ENCODE measurements around the gene HP1BP3. TPM values are rescaled to one million over a fixed set of nuclear protein-coding genes. Genes with fewer than 3 reads are reported as not detected.
"Not testable (repeated sequence)": the region's sequence is repeated elsewhere in the genome, so short reads cannot be mapped to it uniquely, and the experiment has no call there.

Gene HP1BP3
- total RNA-seq, 1 donor from 2014 or later, result 284 TPM

- no peak for DNase-seq (ENCODE audit: low read depth)
Measured at GRCh38 chr1:20727746-20728316, 59.3 kb downstream of the HP1BP3 start.

- no peak for DNase-seq (ENCODE audit: low read depth)
Measured at GRCh38 chr1:20726932-20727745, 60.0 kb downstream of the HP1BP3 start.

DNA sequence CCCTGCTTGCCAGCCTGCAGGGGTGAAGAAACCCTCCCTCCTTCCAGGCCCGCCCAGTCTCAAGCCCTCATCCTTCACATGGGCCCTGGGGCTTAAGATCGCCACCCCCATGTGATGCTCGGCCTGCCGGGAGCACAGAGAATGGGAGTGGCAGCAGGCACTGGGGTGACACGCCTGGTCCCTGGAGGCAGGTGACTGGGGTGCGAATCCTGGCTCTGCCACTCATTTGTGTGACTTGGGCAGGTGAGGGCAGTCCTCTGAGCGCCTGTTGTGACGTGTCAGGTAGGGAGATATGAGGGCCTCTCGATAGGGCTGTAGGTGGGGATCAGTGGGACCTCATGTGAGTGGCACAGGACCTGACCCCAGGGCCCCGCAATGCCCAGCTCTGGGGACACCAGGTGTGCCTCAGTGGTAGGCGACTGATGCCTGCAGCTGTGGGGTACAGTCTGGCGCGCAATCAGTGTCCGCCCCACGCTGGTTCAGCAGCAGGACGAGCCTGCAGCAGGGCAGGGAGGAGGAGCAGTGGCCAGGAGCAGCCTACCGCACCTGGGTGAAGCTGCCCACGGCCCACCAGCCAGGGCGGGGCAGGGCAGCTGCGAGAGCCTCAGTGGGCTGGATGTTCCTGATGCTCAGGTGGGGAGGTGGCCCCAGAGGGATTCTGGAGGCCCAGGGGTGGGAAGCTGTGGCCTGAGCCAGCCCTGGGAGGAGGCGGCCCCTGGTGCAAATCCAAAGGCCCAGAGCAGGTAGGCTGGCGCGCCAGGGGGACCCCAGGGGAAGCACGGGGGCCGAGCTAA, 60.8 kb downstream of the HP1BP3 start:
- DNase-seq (ENCODE audit: low read depth), result no peak

GRCh38 chr1:20725189-20726117, 61.7 kb downstream of the HP1BP3 start:
- DNase-seq (ENCODE audit: low read depth), result peak; percentile 63

DNA sequence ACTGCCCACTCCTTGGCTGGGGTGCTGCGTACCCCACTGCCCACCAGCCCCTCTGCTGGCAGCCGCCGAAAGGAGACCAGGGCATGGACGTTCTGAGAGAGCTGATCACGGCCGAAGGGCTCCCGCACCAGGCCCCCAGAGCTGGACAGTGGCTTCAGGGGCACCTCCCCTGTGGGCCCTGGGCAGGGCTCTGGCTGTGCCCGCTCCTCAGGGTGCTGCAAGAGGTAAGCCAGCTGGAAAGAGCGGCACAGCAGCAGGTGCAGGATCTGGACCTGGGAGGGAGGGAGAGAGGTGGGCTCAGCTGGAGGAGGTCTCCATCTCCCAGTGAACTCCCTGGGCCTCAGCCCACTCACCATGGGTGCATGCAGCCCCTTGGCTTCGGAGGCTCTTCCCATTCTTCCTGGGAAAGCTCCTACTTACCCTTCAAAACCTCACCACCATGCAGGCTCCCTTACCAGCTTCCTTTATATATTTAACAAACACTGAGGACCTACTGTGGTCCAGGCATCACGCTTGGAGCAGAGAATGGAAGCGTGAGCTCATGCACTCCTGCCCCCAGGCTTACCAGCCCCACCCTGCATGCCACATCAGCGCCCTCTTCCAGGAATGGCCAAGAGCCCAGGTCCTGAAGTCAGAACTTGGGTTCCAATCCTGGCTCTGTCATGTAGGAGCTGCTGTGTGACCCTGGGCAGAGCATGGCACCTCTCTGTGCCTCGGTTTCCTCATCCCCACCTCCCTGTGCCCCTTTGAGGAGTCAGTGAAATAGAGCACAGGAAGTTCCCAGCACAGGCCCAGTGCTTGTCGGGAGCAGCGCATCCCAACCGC, 62.5 kb downstream of the HP1BP3 start:
- DNase-seq (ENCODE audit: low read depth), result no peak

DNA sequence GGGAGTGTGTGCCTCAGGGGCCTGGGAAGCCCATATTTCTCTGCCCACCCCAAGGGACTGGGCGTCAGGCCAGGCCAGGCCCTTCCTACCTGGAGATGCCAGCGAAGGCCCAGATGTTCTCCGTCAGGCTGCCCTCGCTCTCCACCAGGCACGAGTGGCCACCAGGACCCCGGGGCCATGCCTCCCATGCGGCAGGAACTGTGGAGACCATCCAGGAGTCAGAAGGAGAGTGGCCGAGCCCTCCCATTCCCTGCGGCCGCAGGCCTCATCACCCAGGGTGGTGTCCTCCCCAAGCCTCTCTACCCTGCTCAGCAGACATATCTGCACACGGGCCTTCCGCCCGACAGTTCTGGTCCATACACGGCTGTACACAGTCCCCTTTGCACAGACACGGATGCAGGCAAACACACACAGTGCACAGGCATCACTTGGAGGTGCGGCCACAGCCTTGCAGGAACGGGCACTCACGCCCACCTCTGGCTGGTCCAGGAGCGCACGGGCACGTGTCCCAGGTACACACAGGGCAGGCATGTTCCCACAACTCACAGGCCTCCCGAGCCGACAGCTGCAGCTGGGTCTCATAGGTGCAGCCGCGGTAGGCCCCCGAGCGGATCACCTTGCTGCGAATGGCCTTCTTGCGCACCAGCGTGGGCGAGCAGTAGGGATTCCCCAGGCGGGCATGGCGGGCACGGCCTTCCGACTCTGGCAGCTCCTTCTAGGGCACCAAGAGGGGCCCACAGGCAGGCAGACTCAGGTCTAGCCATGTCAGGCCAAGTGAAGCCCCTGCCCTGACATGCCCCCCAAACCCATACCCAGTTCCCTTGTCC, 63.4 kb downstream of the HP1BP3 start:
- DNase-seq (ENCODE audit: low read depth), result no peak

DNA sequence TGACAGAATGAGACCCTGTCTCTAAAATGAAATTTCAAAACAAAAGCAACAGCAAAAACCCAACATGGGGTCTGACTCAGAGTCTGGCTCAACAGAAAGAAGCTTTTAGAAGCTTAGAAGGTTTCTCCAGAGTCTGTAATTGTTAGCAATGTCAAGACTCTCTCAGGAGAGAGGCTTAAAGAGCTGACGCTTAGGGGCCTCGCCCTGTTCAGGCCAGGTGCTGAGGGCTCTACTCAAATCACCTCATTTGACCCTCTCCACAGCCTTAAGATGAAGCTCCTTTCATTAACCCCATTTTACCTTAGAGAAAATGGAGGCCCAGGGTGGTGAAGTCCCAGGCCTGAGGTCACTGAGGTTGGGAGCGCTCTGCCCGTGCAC, 64.0 kb downstream of the HP1BP3 start:
- no peak for DNase-seq (ENCODE audit: low read depth)

DNA sequence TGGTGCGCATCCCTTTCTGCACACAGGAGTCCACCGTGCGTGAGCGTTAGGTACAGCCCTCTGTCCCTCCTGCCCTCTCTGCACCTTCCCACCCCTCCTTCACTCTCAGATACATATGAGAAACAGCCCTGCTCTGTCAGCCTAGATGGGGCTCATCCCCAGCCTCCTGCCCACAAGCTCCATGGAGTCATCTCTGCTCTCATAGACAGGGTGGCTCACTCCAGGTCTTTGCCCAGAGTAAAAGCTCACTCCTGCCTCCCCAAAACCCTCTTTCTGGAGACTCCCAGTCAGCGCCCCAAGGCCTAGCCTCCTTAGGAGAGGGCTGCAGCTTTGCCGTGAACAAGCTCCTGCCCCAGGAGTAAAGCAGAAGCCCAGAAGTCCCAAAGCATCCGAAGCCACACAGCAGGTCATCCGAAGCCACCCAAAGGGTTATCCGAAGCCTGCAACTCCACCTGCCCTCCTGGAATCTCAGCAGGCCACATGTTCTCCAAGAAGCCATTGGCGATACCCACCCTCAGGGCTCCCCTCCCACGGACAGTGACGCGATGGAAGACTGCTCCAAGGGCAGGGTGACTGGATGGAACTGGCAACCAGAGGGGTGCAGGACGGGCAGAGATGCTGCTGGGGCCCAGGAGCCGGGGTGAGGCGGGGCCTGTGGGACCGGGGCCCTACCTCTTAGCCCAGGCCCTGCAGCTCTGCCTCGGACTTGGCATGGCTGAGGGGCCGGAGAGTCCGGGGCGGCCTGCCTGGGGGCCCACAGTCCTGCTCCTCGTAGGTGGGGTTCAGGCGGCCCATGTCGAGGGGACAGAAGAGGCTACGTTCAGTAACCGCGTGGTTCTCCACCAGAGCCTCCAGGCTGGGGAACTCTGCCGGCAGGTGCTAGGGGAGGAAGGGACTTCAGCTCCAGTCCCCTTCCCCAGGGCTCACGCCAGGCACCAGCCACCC, 65.7 kb downstream of the HP1BP3 start:
- DNase-seq (ENCODE audit: low read depth), result no peak

- no peak for DNase-seq (ENCODE audit: low read depth)
Measured at GRCh38 chr1:20720631-20721091, 66.4 kb downstream of the HP1BP3 start.

GRCh38 chr1:20719871-20720620, 67.1 kb downstream of the HP1BP3 start:
- no peak for DNase-seq (ENCODE audit: low read depth)

- no peak for DNase-seq (ENCODE audit: low read depth)
Measured at GRCh38 chr1:20719261-20719660, 67.8 kb downstream of the HP1BP3 start.

DNA sequence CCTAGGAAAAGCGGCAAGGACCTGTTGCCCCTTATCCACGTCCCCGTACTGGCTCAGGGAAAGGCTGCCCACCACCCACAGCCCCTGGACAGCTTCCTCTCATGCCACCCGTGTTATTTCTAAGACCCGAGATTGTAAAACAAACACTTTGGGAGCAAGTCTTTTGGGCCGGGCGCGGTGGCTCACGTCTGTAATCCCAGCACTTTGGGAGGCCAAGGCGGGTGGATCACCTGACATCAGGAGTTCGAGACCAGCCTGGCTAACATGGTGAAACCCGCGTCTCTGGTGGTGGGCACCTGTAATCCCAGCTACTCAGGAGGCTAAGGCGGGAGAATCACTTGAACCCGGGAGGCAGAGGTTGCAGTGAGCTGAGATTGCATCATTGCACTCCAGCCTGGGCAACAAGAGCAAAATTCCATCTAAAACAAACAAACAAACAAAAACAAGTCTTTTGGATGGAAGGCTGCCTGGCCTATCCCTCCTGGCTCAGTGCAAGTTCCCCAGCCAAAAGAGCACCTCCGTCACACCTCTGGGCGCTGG, 68.7 kb downstream of the HP1BP3 start:
- DNase-seq (ENCODE audit: low read depth), result not testable (repeated sequence)

DNA sequence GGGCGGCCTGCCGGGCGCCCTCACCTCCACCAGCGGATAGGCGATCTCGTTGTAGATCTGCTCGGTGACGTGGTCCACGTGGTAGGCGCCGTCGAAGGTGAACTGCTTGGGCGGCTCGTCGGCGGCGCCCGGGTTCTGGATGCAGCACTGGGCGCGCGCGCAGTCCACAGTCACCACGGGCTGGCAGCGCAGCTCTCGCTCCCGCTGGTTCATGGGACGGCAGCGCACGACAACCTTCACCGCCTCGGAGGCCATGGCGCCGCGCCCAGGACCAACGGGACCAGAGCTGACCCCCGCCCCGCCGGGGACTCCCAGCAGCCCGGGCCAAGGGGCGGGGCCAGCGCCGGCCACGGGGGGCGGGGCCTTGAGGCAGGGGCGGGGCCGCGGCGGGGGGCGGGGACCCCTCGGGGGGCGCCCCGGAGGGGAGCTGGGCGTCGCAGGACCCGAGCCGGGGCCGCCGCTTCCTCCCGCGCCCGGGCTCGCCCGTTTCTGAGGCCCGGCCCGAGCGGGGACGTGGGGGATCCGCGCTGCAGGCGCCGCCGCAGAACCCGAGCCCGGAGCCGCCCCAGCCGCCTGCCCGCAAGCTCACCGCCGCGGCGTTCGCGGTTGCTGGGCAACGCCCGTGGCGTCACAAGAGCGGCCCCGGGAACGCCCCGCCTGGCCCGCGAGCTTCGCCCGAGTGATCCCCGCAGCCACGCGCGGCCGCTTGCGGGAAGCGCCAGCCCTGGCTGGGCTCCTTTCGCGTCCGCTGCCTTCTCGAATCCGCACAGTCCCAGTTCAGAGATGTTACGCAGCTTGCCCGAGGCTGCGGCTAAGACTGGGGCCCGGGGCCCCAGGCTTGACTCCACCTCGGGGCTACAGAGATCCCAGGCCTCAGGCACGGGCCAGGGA, 69.4 kb downstream of the HP1BP3 start, which contains the start of gene KIF17:
Gene KIF17 (minus strand): TSS at position 556 of the 891 bp plus-strand sequence. CDS start 301 bp downstream, at position 255.
- DNase-seq (ENCODE audit: low read depth), result peak; percentile 61

DNA sequence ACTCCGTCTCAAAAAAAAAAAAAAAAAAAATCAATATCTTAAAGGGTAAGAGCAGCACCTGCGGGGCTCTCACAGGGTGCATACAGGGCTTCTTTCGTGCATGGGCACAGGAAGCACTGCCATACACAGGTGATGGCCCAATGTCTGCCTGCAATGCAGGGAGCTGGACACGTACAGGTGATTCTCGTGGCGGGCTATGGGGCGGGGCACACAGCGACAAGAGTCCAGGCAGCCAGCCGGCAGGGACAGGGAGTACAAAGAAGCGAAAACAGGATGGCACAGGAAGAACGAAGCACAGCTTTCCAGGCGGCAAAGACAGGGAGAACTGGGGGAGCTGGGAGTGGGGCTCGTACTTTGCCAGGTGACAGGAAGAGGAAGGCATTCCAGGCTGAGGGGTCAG, 70.9 kb downstream of the HP1BP3 start:
- DNase-seq (ENCODE audit: low read depth), result no peak

GRCh38 chr1:20715406-20715805, 71.7 kb downstream of the HP1BP3 start:
- no peak for DNase-seq (ENCODE audit: low read depth)

- DNase-seq (ENCODE audit: low read depth), result no peak
Measured at GRCh38 chr1:20713440-20713839, 73.7 kb downstream of the HP1BP3 start.
